IMR-90 (cell line): ENCODE results near the gene SHISAL1. TPM values are rescaled to one million over a fixed set of nuclear protein-coding genes. Genes with fewer than 3 reads are reported as not detected.

Experiments
- ATAC-seq: fragments of 200-7000 bp; cut with Tn5 transposase; 2 replicates; pipeline ENCODE4 v1.9.1; 2020; ENCODE audit warnings: low read depth, mild to moderate bottlenecking, moderate library complexity
- BruUV-seq: library from RNA; stranded (reverse); fragments of 400-500 nt; replicated peaks from 2 replicates; lab custom pipeline; 2021; lab: Mats Ljungman, UMichigan
- CTCF ChIA-PET: fragments of 300-600 bp; formaldehyde crosslinking; extraction: SDS; loops from one replicate; lab custom pipeline; 2021; ENCODE audit warnings: antibody characterized with exemption; lab: Yijun Ruan, JAX
- POLR2A ChIA-PET: fragments of 300-600 bp; sonication (Branson Sonifier 250); formaldehyde crosslinking; loops from one replicate; lab custom pipeline; 2022; ENCODE audit warnings: antibody characterized with exemption; ENCODE audit not compliant: unreplicated experiment; lab: Charles Lee
- DNase-seq: peaks from one replicate; pipeline ENCODE4 v3.0.0; 2013
- H2AFZ ChIP-seq: replicated peaks from 2 replicates; pipeline ENCODE3; 2013; ENCODE audit warnings: low read length, mild to moderate bottlenecking; ENCODE audit not compliant: poor library complexity
- H2AK5ac ChIP-seq: 2 replicates; pipeline ENCODE4 v1.6.1; 2013; ENCODE audit warnings: low read depth, low read length, inconsistent platforms
- H2AK9ac ChIP-seq: replicated peaks from 2 replicates; pipeline ENCODE3; 2013; ENCODE audit warnings: mild to moderate bottlenecking, low read depth, low read length, moderate library complexity; ENCODE audit not compliant: poor library complexity
- H2BK120ac ChIP-seq: 2 replicates; pipeline ENCODE4 v1.6.1; 2013; ENCODE audit warnings: low read depth, low read length, inconsistent platforms
- H2BK15ac ChIP-seq: 3 replicates; pipeline ENCODE4 v1.6.1; 2013; ENCODE audit warnings: low read depth, low read length, inconsistent platforms
- H2BK20ac ChIP-seq: 2 replicates; pipeline ENCODE4 v1.6.1; 2013; ENCODE audit warnings: low read depth, mild to moderate bottlenecking, inconsistent platforms, low read length, moderate library complexity
- H2BK5ac ChIP-seq: 2 replicates; pipeline ENCODE4 v1.6.1; 2013; ENCODE audit warnings: mild to moderate bottlenecking, low read depth, low read length, inconsistent platforms; ENCODE audit not compliant: poor library complexity, severe bottlenecking
- H3K14ac ChIP-seq: replicated peaks from 2 replicates; pipeline ENCODE4 v1.6.1; 2013; ENCODE audit warnings: low read depth, low read length, inconsistent platforms
- H3K18ac ChIP-seq: 2 replicates; pipeline ENCODE4 v1.6.1; 2013; ENCODE audit warnings: low read depth, low read length, control low read depth
- H3K23ac ChIP-seq: 2 replicates; pipeline ENCODE4 v1.6.1; 2013; ENCODE audit warnings: low read depth, low read length, inconsistent platforms
- H3K27ac ChIP-seq: 2 replicates; pipeline ENCODE4 v1.5.1; 2013; ENCODE audit warnings: mild to moderate bottlenecking, control low read depth, low read length; ENCODE audit not compliant: insufficient read depth
- H3K27me3 ChIP-seq: 2 replicates; pipeline ENCODE4 v1.6.1; 2013; ENCODE audit warnings: low read length; ENCODE audit not compliant: control insufficient read depth, insufficient read depth
- H3K36me3 ChIP-seq: 2 replicates; pipeline ENCODE4 v1.6.1; 2013; ENCODE audit warnings: low read length, mixed read lengths; ENCODE audit not compliant: control insufficient read depth, insufficient read depth
- H3K4ac ChIP-seq: 2 replicates; pipeline ENCODE4 v1.6.1; 2013; ENCODE audit warnings: low read depth, low read length, inconsistent platforms
- H3K4me1 ChIP-seq: 2 replicates; pipeline ENCODE4 v1.6.1; 2013; ENCODE audit warnings: low read length, mixed read lengths; ENCODE audit not compliant: control insufficient read depth, insufficient read depth
- H3K4me2 ChIP-seq: 2 replicates; pipeline ENCODE4 v1.6.1; 2013; ENCODE audit warnings: low read depth, mild to moderate bottlenecking, control low read depth, low read length, moderate library complexity
- H3K4me3 ChIP-seq: 2 replicates; pipeline ENCODE4 v1.5.1; 2013; ENCODE audit warnings: low read depth, mild to moderate bottlenecking, control low read depth, low read length, moderate library complexity; ENCODE audit not compliant: insufficient read depth
- H3K56ac ChIP-seq: 2 replicates; pipeline ENCODE4 v1.6.1; 2013; ENCODE audit warnings: low read length, inconsistent platforms; ENCODE audit not compliant: insufficient read depth; ENCODE audit errors: extremely low read depth
- H3K79me1 ChIP-seq, 2 experiments: 2 replicates each; pipeline ENCODE4 v1.6.1; 2013; ENCODE audit warnings: low read length in 2 of 2, inconsistent platforms in 1 of 2, low read depth in 1 of 2
- H3K9ac ChIP-seq: 2 replicates; pipeline ENCODE4 v1.6.1; 2013; ENCODE audit warnings: low read depth, low read length, control low read depth
- H3K9me1 ChIP-seq: 2 replicates; pipeline ENCODE4 v1.6.1; 2013; ENCODE audit warnings: low read length, inconsistent platforms; ENCODE audit not compliant: insufficient read depth
- H3K9me3 ChIP-seq: 2 replicates; pipeline ENCODE4 v1.6.1; 2013; ENCODE audit warnings: low read length; ENCODE audit not compliant: control insufficient read depth, insufficient read depth
- H4K20me1 ChIP-seq: 2 replicates; pipeline ENCODE4 v1.6.1; 2013; ENCODE audit warnings: low read length, inconsistent platforms; ENCODE audit not compliant: insufficient read depth
- H4K5ac ChIP-seq: 2 replicates; pipeline ENCODE4 v1.6.1; 2013; ENCODE audit warnings: mild to moderate bottlenecking, low read depth, low read length, control low read depth
- H4K8ac ChIP-seq, 2 experiments: 2 replicates each; pipeline ENCODE4 v1.6.1; 2013; ENCODE audit warnings: low read depth in 2 of 2, low read length in 2 of 2, control low read depth in 1 of 2, inconsistent platforms in 1 of 2
- H4K91ac ChIP-seq: 2 replicates; pipeline ENCODE4 v1.6.1; 2013; ENCODE audit warnings: low read depth, low read length, inconsistent platforms; ENCODE audit not compliant: insufficient read depth
- BHLHE40 ChIP-seq: fragments of 150-350 bp; IDR thresholded peaks from 2 replicates; pipeline ENCODE4 v1.6.1; 2016; ENCODE audit warnings: mild to moderate bottlenecking, low read depth, low read length
- CEBPB ChIP-seq: IDR thresholded peaks from 2 replicates; pipeline ENCODE4 v1.6.1; 2012; ENCODE audit warnings: low read depth, low read length, improper control_type of control experiment
- CHD1 ChIP-seq: IDR thresholded peaks from 2 replicates; pipeline ENCODE4 v1.6.1; 2012; ENCODE audit warnings: low read depth, low read length, improper control_type of control experiment
- FOS ChIP-seq: fragments of 150-350 bp; IDR thresholded peaks from 2 replicates; pipeline ENCODE4 v1.6.1; 2016; ENCODE audit warnings: low read depth, low read length
- MAFK ChIP-seq: IDR thresholded peaks from 2 replicates; pipeline ENCODE4 v1.6.1; 2012; ENCODE audit warnings: low read depth, low read length, improper control_type of control experiment
- MAZ ChIP-seq: IDR thresholded peaks from 2 replicates; pipeline ENCODE4 v1.6.1; 2012; ENCODE audit warnings: low read depth, mild to moderate bottlenecking, low read length, improper control_type of control experiment, moderate library complexity, borderline replicate concordance
- MXI1 ChIP-seq: IDR thresholded peaks from 2 replicates; pipeline ENCODE4 v1.6.1; 2012; ENCODE audit warnings: low read depth, mild to moderate bottlenecking, low read length, moderate library complexity, borderline replicate concordance
- NFE2L2 ChIP-seq: fragments of 150-350 bp; IDR thresholded peaks from 2 replicates; pipeline ENCODE4 v1.6.1; 2016; ENCODE audit warnings: low read depth, mild to moderate bottlenecking, low read length
- POLR2A ChIP-seq: IDR thresholded peaks from 2 replicates; pipeline ENCODE4 v1.6.1; 2012; ENCODE audit warnings: mild to moderate bottlenecking, low read depth, low read length
- RCOR1 ChIP-seq: IDR thresholded peaks from 2 replicates; pipeline ENCODE4 v1.6.1; 2012; ENCODE audit warnings: mild to moderate bottlenecking, low read length, improper control_type of control experiment; ENCODE audit not compliant: insufficient replicate concordance
- RFX5 ChIP-seq: IDR thresholded peaks from 2 replicates; pipeline ENCODE4 v1.8.0; 2012; ENCODE audit warnings: low read depth, mild to moderate bottlenecking, low read length, moderate library complexity
- whole genome bisulfite sequencing, 2 experiments: methylation state at CpG; one replicate each; pipeline versions ENCODE4 v1.1.5 to v1.1.7; 2013; ENCODE audit warnings: missing lambda C conversion rate in 2 of 2; ENCODE audit not compliant: insufficient read length in 1 of 2; ENCODE audit errors: extremely low coverage in 2 of 2; 5-methylcytosine and 5-hydroxymethylcytosine counted together
- dilution Hi-C: fragments of 300-500 bp; cut with HindIII; formaldehyde crosslinking; loops from one replicate; pipeline ENCODE4 v1.14.3; 2018; ENCODE audit warnings: low sequenced_read_pairs; ENCODE audit not compliant: unreplicated experiment
- in situ Hi-C: fragments of 300-500 bp; cut with MboI; formaldehyde crosslinking; loops from 3 replicates; pipeline ENCODE4 v1.14.3; 2019; ENCODE audit warnings: low sequenced_read_pairs, inconsistent platforms, mixed read lengths
- intact Hi-C: fragments of 100-400 bp; cut with micrococcal nuclease; formaldehyde crosslinking; loops from 2 replicates; pipeline ENCODE4 v1.10.0; 2022
- polyA plus RNA-seq, 3 experiments: library from polyadenylated mRNA; depleted of rRNA; stranded (reverse); fragments of >200 nt; gene quantifications; 2 replicates each; pipeline ENCODE4 v1.2.3, GENCODE V29; 2012; ENCODE audit warnings: low replicate concordance in 1 of 3
- total RNA-seq: library from RNA; depleted of rRNA; stranded (reverse); fragments of >200 nt; gene quantifications from 2 replicates; pipeline ENCODE4 v1.2.3, GENCODE V29; 2012
- TF ChIP-seq, protein P1 (sequence below): fragments of 150-350 bp; IDR thresholded peaks from 2 replicates; pipeline ENCODE4 v1.6.1; 2016; ENCODE audit warnings: low read depth, mild to moderate bottlenecking, low read length, moderate library complexity, borderline replicate concordance
- TF ChIP-seq, protein P2 (sequence below): fragments of 150-350 bp; IDR thresholded peaks from 2 replicates; pipeline ENCODE4 v1.6.1; 2017; ENCODE audit warnings: mild to moderate bottlenecking, antibody characterized with exemption, low read length, low read depth

SHISAL1 gene
- total and polyA plus RNA-seq, 2 of the 4 experiments (the other 2 are of a cell fraction) = 1.0 to 1.4 TPM

DNA sequence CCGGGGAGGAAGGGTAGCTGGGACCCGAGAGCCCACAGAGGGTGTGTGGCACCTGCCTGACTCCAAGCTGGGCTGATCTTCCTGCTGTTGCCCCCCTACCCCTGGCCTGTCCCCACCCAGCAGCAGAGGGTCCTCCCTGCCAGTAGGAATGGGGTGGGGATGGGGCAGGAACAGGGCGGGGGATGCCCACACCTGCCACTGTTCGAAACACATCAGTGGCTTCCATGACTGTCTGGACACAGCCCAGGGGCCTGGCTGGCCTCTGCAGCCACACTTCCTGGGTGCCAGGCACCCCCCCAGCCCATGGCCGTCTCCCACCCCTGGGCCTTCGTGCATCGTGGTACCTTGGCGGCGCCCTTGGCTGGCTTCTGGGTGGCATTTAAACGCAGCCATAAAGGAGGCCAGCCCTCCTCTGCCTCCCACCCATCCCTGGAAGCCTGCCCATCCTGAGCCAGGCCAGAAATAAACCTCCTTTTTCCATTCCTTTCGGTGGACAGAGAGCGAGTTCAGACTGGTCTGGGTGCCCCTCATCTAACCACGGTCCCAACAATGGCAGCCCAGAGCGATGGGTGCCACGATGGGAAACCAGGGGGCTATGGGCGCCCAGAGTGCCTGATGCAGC is 745 bp upstream of the SHISAL1 start:
- Histone ChIP-seq H2AK5ac (no peak overlapping the region), H3K23ac (no peak overlapping the region), H2BK5ac (no peak overlapping the region), H2BK120ac (no peak overlapping the region), H3K79me1 (no peaks in the 10 kb centered on the region), H2BK15ac (no peak overlapping the region), H3K14ac (no peak overlapping the region), H4K20me1 (no peaks in the 10 kb centered on the region), H3K27me3 (no peaks in the 10 kb centered on the region), H3K4me1 (peaks cover 18% of the 10 kb centered on the region), H3K18ac (no peak overlapping the region), H4K91ac (no peak overlapping the region), H2AK9ac (no peak overlapping the region), H3K4ac (no peak overlapping the region), H3K36me3 (no peaks in the 10 kb centered on the region), H3K27ac (no peak overlapping the region), H2BK20ac (no peak overlapping the region), H4K5ac (no peak overlapping the region), H4K8ac (no peak overlapping the region), H3K9me1 (peaks cover 18% of the 10 kb centered on the region; the same call in 1 of the 2 replicates), H3K9me3 (no peaks in the 10 kb centered on the region), H3K4me2 (no peak overlapping the region), H3K4me3 (no peak overlapping the region), H3K9ac (no peak overlapping the region), H3K56ac (no peak overlapping the region), H2AFZ (no peak overlapping the region)
- TF ChIP-seq, protein P1, sequence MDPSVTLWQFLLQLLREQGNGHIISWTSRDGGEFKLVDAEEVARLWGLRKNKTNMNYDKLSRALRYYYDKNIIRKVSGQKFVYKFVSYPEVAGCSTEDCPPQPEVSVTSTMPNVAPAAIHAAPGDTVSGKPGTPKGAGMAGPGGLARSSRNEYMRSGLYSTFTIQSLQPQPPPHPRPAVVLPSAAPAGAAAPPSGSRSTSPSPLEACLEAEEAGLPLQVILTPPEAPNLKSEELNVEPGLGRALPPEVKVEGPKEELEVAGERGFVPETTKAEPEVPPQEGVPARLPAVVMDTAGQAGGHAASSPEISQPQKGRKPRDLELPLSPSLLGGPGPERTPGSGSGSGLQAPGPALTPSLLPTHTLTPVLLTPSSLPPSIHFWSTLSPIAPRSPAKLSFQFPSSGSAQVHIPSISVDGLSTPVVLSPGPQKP = no peak
- TF ChIP-seq MAFK = no peak
- TF ChIP-seq RFX5 = no peak
- no peak for TF ChIP-seq POLR2A
- TF ChIP-seq MXI1 = no peak
- TF ChIP-seq RCOR1 = no peak
- TF ChIP-seq CEBPB = no peak
- no peak for TF ChIP-seq CHD1
- TF ChIP-seq FOS = no peak
- no peak for TF ChIP-seq NFE2L2
- no peak for TF ChIP-seq MAZ
- no peak for TF ChIP-seq BHLHE40
- TF ChIP-seq, protein P2, sequence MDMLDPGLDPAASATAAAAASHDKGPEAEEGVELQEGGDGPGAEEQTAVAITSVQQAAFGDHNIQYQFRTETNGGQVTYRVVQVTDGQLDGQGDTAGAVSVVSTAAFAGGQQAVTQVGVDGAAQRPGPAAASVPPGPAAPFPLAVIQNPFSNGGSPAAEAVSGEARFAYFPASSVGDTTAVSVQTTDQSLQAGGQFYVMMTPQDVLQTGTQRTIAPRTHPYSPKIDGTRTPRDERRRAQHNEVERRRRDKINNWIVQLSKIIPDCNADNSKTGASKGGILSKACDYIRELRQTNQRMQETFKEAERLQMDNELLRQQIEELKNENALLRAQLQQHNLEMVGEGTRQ = no peak
- WGBS, 2 experiments = 67% methylated on average over 1 of the region's 16 CpGs; no CpG with 5 or more reads in 1 of the 2 experiments
- ChIA-PET POLR2A (no interaction called here), CTCF (no interaction called here)
- in situ Hi-C loops = loop anchor here (10.0 kb wide), 1 partner anchor 311 kb away; no protein-coding TSS in a partner anchor
- ATAC-seq = no peak
- dilution Hi-C loops = no loop called here
- BruUV-seq = no TSS peak
- no peak for DNase-seq
- intact Hi-C loops = no loop called here
